ENCODE data around the gene OR51A7.

The OR51A7 gene

DNA sequence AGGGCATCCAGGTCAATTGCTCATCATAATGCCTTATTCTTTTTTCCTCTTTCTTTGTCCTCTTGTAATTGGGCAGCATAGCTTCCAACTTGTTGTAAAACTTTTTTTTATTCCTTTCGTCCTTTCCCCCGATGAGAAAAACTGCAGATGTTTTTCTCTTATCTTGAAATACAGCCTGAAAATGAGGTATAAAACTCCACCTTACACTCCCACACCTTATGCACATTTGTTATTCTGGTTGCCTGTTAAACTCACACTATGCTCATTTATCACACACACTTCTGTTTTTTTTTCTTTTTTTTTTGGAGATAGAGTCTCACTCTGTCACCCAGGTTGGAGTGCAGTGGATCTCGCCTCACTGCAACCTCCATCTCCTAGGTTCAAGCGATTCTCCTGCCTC, 53.8 kb downstream of the OR51A7 start:
- no peak for DNase-seq (ENCODE audit: low read depth)

Measured in EH (cell line).